ENCODE data around the gene KRT32.

Gene KRT32

GRCh38 chr17:41492771-41493170 lies 25.6 kb upstream of the KRT32 start:
- DNase-seq (ENCODE audit: low read depth in 1 of 2, low spot score in 1 of 2) = no peak

- DNase-seq (ENCODE audit: low read depth in 1 of 2, low spot score in 1 of 2) = no peak
Measured at GRCh38 chr17:41492351-41492750, 25.2 kb upstream of the KRT32 start.

- no peak for DNase-seq (ENCODE audit: low read depth in 1 of 2, low spot score in 1 of 2)
Measured at GRCh38 chr17:41491476-41491875, 24.3 kb upstream of the KRT32 start.

- no peak for DNase-seq (ENCODE audit: low read depth in 1 of 2, low spot score in 1 of 2)
Measured at GRCh38 chr17:41490000-41490990, 23.1 kb upstream of the KRT32 start.

- no peak for DNase-seq (ENCODE audit: low read depth in 1 of 2, low spot score in 1 of 2)
Measured at GRCh38 chr17:41489531-41489930, 22.3 kb upstream of the KRT32 start, which contains the start of gene KRT36. Gene KRT36, minus strand, starts transcription at chr17:41489910. Its CDS starts 46 bp downstream, at chr17:41489864.

- no peak for DNase-seq (ENCODE audit: low read depth in 1 of 2, low spot score in 1 of 2)
Measured at GRCh38 chr17:41486809-41487530, 19.8 kb upstream of the KRT32 start.

- DNase-seq (ENCODE audit: low read depth in 1 of 2, low spot score in 1 of 2) = no peak
Measured at GRCh38 chr17:41486316-41486715, 19.1 kb upstream of the KRT32 start.

- DNase-seq (ENCODE audit: low read depth in 1 of 2, low spot score in 1 of 2) = no peak
Measured at GRCh38 chr17:41484920-41485904, 18.0 kb upstream of the KRT32 start.

GRCh38 chr17:41483991-41484826 lies 17.0 kb upstream of the KRT32 start:
- DNase-seq (ENCODE audit: low read depth in 1 of 2, low spot score in 1 of 2) = no peak

GRCh38 chr17:41483531-41483930 lies 16.3 kb upstream of the KRT32 start:
- no peak for DNase-seq (ENCODE audit: low read depth in 1 of 2, low spot score in 1 of 2)

- DNase-seq (ENCODE audit: low read depth in 1 of 2, low spot score in 1 of 2) = no peak
Measured at GRCh38 chr17:41481036-41481435, 13.8 kb upstream of the KRT32 start, which contains the start of gene KRT35. Gene KRT35, minus strand, starts transcription at chr17:41481151. Its CDS starts 54 bp downstream, at chr17:41481097.

GRCh38 chr17:41480581-41480980 lies 13.4 kb upstream of the KRT32 start:
- DNase-seq (ENCODE audit: low read depth in 1 of 2, low spot score in 1 of 2) = no peak

- no peak for DNase-seq (ENCODE audit: low read depth in 1 of 2, low spot score in 1 of 2)
Measured at GRCh38 chr17:41480136-41480535, 12.9 kb upstream of the KRT32 start.

- DNase-seq (ENCODE audit: low read depth in 1 of 2, low spot score in 1 of 2) = no peak
Measured at GRCh38 chr17:41478237-41478636, 11.1 kb upstream of the KRT32 start.

GRCh38 chr17:41476866-41477815 lies 10.0 kb upstream of the KRT32 start:
- no peak for DNase-seq (ENCODE audit: low read depth in 1 of 2, low spot score in 1 of 2)

- no peak for DNase-seq (ENCODE audit: low read depth in 1 of 2, low spot score in 1 of 2)
Measured at GRCh38 chr17:41475421-41475820, 8.2 kb upstream of the KRT32 start.

- DNase-seq (ENCODE audit: low read depth in 1 of 2, low spot score in 1 of 2) = no peak
Measured at GRCh38 chr17:41474863-41475262, 7.7 kb upstream of the KRT32 start.

- DNase-seq (ENCODE audit: low read depth in 1 of 2, low spot score in 1 of 2) = no peak
Measured at GRCh38 chr17:41468346-41468745, 1.2 kb upstream of the KRT32 start.

- DNase-seq (ENCODE audit: low read depth in 1 of 2, low spot score in 1 of 2) = no peak
Measured at GRCh38 chr17:41467561-41467960, 375 bp upstream of the KRT32 start.
